DND-41 (cell line): ENCODE measurements around the gene TUBA1A.
"Not testable (repeated sequence)": the region's sequence is repeated elsewhere in the genome, so short reads cannot be mapped to it uniquely, and the experiment has no call there.

Experiments used
- ATAC-seq: fragments of 200-7000 bp; cut with Tn5 transposase; 3 replicates; pipeline ENCODE4 v1.9.1; 2021; ENCODE audit warnings: low read depth; ENCODE audit not compliant: insufficient read depth
- DNase-seq: peaks from one replicate; pipeline ENCODE4 v3.0.0-alpha.2; 2020
- H2AFZ ChIP-seq: 2 replicates; pipeline ENCODE4 v1.6.0; 2012; ENCODE audit warnings: low read depth, low read length
- H3K27ac ChIP-seq: 2 replicates; pipeline ENCODE4 v1.5.1; 2012; ENCODE audit warnings: low read length, inconsistent platforms
- H3K27me3 ChIP-seq: fragments of 200-600 bp; sonication (generic); 2 replicates; pipeline ENCODE4 v1.6.0; 2012; ENCODE audit warnings: low read length, mild to moderate bottlenecking, inconsistent platforms; ENCODE audit not compliant: insufficient read depth, poor library complexity
- H3K36me3 ChIP-seq: 2 replicates; pipeline ENCODE4 v1.5.1; 2012; ENCODE audit warnings: low read length, inconsistent platforms; ENCODE audit not compliant: insufficient read depth
- H3K4me1 ChIP-seq: 2 replicates; pipeline ENCODE4 v1.5.1; 2012; ENCODE audit warnings: mild to moderate bottlenecking, low read length; ENCODE audit not compliant: insufficient read depth
- H3K4me2 ChIP-seq: 2 replicates; pipeline ENCODE4 v1.6.0; 2012; ENCODE audit warnings: mild to moderate bottlenecking, moderate library complexity, low read length, inconsistent platforms; ENCODE audit not compliant: insufficient read depth
- H3K4me3 ChIP-seq, 2 experiments: fragments of 200-600 bp in 1 of 2; shearing (Covaris generic) in 1 of 2; 2 replicates each; pipeline ENCODE4 v1.5.1; 2012 to 2016; ENCODE audit warnings: inconsistent platforms in 2 of 2, low read length in 2 of 2, mild to moderate bottlenecking in 2 of 2, low read depth in 1 of 2, moderate library complexity in 1 of 2
- H3K79me2 ChIP-seq: 2 replicates; pipeline ENCODE4 v1.6.0; 2012; ENCODE audit warnings: low read length, inconsistent platforms; ENCODE audit not compliant: insufficient read depth
- H3K9ac ChIP-seq: 2 replicates; pipeline ENCODE4 v1.6.0; 2012; ENCODE audit warnings: low read depth, mild to moderate bottlenecking, inconsistent platforms, low read length, moderate library complexity
- H3K9me3 ChIP-seq: 2 replicates; pipeline ENCODE4 v1.5.1; 2012; ENCODE audit warnings: low read length, moderate library complexity, mild to moderate bottlenecking, inconsistent platforms; ENCODE audit not compliant: insufficient read depth, severe bottlenecking
- H4K20me1 ChIP-seq: 2 replicates; pipeline ENCODE4 v1.6.0; 2012; ENCODE audit warnings: low read length; ENCODE audit not compliant: insufficient read depth
- CTCF ChIP-seq: IDR thresholded peaks from 2 replicates; pipeline ENCODE4 v1.5.1; 2012; ENCODE audit warnings: borderline replicate concordance, low read length, moderate library complexity, mild to moderate bottlenecking; ENCODE audit not compliant: poor library complexity, severe bottlenecking; ENCODE audit errors: extremely low read depth
- EZH2 ChIP-seq: IDR thresholded peaks from 3 replicates; pipeline ENCODE4 v1.6.1; 2012; ENCODE audit warnings: borderline replicate concordance, low read depth, mild to moderate bottlenecking, moderate library complexity, low read length, inconsistent platforms; ENCODE audit not compliant: severe bottlenecking

The TUBA1A gene

GRCh38 chr12:49183214-49183950 is 5.5 kb downstream of the TUBA1A start:
- DNase-seq, H3K27ac ChIP-seq, H3K4me2 ChIP-seq, H3K9ac ChIP-seq, H3K27me3 ChIP-seq, H3K9me3 ChIP-seq, H2AFZ ChIP-seq, ATAC-seq, H4K20me1 ChIP-seq, H3K4me3 ChIP-seq: not testable (repeated sequence)
- Histone ChIP-seq H3K79me2 (peaks cover 18% of the 10 kb centered on the region), H3K4me1 (peaks cover 14% of the 10 kb centered on the region), H3K36me3 (peaks cover 32% of the 10 kb centered on the region)

GRCh38 chr12:49174218-49174617 is 14.7 kb downstream of the TUBA1A start:
- no peaks in the 10 kb centered on the region for H3K36me3 ChIP-seq
- H4K20me1 ChIP-seq, result no peaks in the 10 kb centered on the region
- DNase-seq, result no peak
- no peak for TF ChIP-seq CTCF
- no peak for TF ChIP-seq EZH2
- no peak overlapping the region for H2AFZ ChIP-seq
- no peaks in the 10 kb centered on the region for H3K27me3 ChIP-seq
- no peaks in the 10 kb centered on the region for H3K4me1 ChIP-seq
- H3K4me3 ChIP-seq, result no peak overlapping the region
- no peak for ATAC-seq
- H3K9ac ChIP-seq, result no peak overlapping the region
- no peaks in the 10 kb centered on the region for H3K79me2 ChIP-seq
- H3K27ac ChIP-seq, result no peak overlapping the region
- no peak overlapping the region for H3K4me2 ChIP-seq
- H3K9me3 ChIP-seq, result no peaks in the 10 kb centered on the region

- DNase-seq (no peak), ATAC-seq (no peak)
- Histone ChIP-seq H3K79me2 (no peaks in the 10 kb centered on the region), H4K20me1 (no peaks in the 10 kb centered on the region), H3K4me1 (no peaks in the 10 kb centered on the region), H3K27me3 (no peaks in the 10 kb centered on the region), H2AFZ (no peak overlapping the region), H3K27ac (no peak overlapping the region), H3K36me3 (no peaks in the 10 kb centered on the region), H3K4me2 (no peak overlapping the region), H3K4me3 (no peak overlapping the region), H3K9me3 (no peaks in the 10 kb centered on the region), H3K9ac (no peak overlapping the region)
- TF ChIP-seq EZH2, result no peak
- TF ChIP-seq CTCF, result no peak
These were observed 18.0 kb downstream of the TUBA1A start for GRCh38 chr12:49170924-49171323.

GRCh38 chr12:49165114-49165513 is 23.8 kb downstream of the TUBA1A start:
- Histone ChIP-seq H3K4me1 (no peaks in the 10 kb centered on the region), H3K27me3 (no peaks in the 10 kb centered on the region), H3K27ac (no peak overlapping the region), H2AFZ (no peak overlapping the region), H3K36me3 (no peaks in the 10 kb centered on the region), H3K9me3 (no peaks in the 10 kb centered on the region), H3K4me2 (no peak overlapping the region), H4K20me1 (no peaks in the 10 kb centered on the region), H3K9ac (no peak overlapping the region), H3K4me3 (no peak overlapping the region), H3K79me2 (no peaks in the 10 kb centered on the region)
- TF ChIP-seq EZH2 (no peak), CTCF (no peak)
- ATAC-seq (no peak), DNase-seq (no peak)

GRCh38 chr12:49161901-49162300 is 27.0 kb downstream of the TUBA1A start:
- not testable (repeated sequence) for DNase-seq, H4K20me1 ChIP-seq, H3K79me2 ChIP-seq, H3K27me3 ChIP-seq, H3K36me3 ChIP-seq, H3K4me2 ChIP-seq, H3K4me3 ChIP-seq, H3K9me3 ChIP-seq, ATAC-seq, H3K4me1 ChIP-seq, H2AFZ ChIP-seq, H3K9ac ChIP-seq, H3K27ac ChIP-seq
